OCI-LY3 (cell line): ENCODE data around the gene MUC15.

Experiments used
- H2AFZ ChIP-seq: fragments of 200-600, 300-600 bp; shearing (Covaris generic); 2 replicates; pipeline ENCODE4 v1.6.0; 2014; ENCODE audit warnings: antibody characterized with exemption, low read depth, low read length
- H3K27ac ChIP-seq: fragments of 200-600, 300-600 bp; sonication (generic); 2 replicates; pipeline ENCODE4 v1.5.1; 2014; ENCODE audit warnings: mild to moderate bottlenecking, low read length, moderate library complexity, mixed read lengths
- H3K27me3 ChIP-seq: fragments of 200-600, 300-600 bp; sonication (generic); 2 replicates; pipeline ENCODE4 v1.6.1; 2014; ENCODE audit warnings: low read depth, low read length, mixed read lengths
- H3K36me3 ChIP-seq: fragments of 200-600, 300-600 bp; sonication (generic); replicated peaks from 2 replicates; pipeline ENCODE3; 2014; ENCODE audit warnings: low read depth, low read length, mixed read lengths
- H3K4me1 ChIP-seq: fragments of 300-600, 200-600 bp; sonication (generic); 2 replicates; pipeline ENCODE4 v1.6.1; 2014; ENCODE audit warnings: low read length, mixed read lengths
- H3K4me2 ChIP-seq: fragments of 200-600, 300-600 bp; sonication (generic); 2 replicates; pipeline ENCODE4 v1.6.1; 2014; ENCODE audit warnings: low read length, mixed read lengths
- H3K4me3 ChIP-seq: fragments of 300-600, 200-600 bp; sonication (generic); 2 replicates; pipeline ENCODE4 v1.5.1; 2014; ENCODE audit warnings: antibody characterized with exemption, mild to moderate bottlenecking, low read length, moderate library complexity
- H3K79me2 ChIP-seq: fragments of 300-600, 200-600 bp; shearing (Covaris generic); 2 replicates; pipeline ENCODE4 v1.6.1; 2014; ENCODE audit warnings: mild to moderate bottlenecking, low read length, mixed read lengths
- H3K9ac ChIP-seq: fragments of 300-600, 200-600 bp; shearing (Covaris generic); 2 replicates; pipeline ENCODE4 v1.6.0; 2014; ENCODE audit warnings: mild to moderate bottlenecking, low read length, moderate library complexity
- H3K9me3 ChIP-seq: fragments of 200-600, 300-600 bp; shearing (Covaris generic); 2 replicates; pipeline ENCODE4 v1.6.1; 2014; ENCODE audit warnings: low read length, mixed read lengths; ENCODE audit not compliant: insufficient read depth
- H4K20me1 ChIP-seq: fragments of 200-600, 300-600 bp; sonication (generic); 2 replicates; pipeline ENCODE4 v1.6.1; 2016; ENCODE audit warnings: low read length, mixed read lengths; ENCODE audit not compliant: insufficient read depth
- CTCF ChIP-seq: fragments of 200-600, 300-600 bp; sonication (generic); IDR thresholded peaks from 2 replicates; pipeline ENCODE4 v1.5.1; 2014; ENCODE audit warnings: antibody characterized with exemption, low read length, low read depth
- EZH2phosphoT487 ChIP-seq: fragments of 200-600 bp; shearing (Covaris generic); IDR thresholded peaks from 2 replicates; pipeline ENCODE4 v1.6.1; 2018; ENCODE audit warnings: antibody characterized with exemption, mixed run types, low read depth

MUC15 gene

GRCh38 chr11:26551186-26551801 is 20.8 kb downstream of the MUC15 start:
- Histone ChIP-seq H3K9me3 (no peaks in the 10 kb centered on the region), H2AFZ (no peak overlapping the region), H3K36me3 (no peaks in the 10 kb centered on the region), H4K20me1 (no peaks in the 10 kb centered on the region), H3K27me3 (peaks cover 13% of the 10 kb centered on the region; the same call in 1 of the 2 replicates), H3K4me3 (no peak overlapping the region), H3K9ac (no peak overlapping the region), H3K4me1 (no peaks in the 10 kb centered on the region), H3K79me2 (no peaks in the 10 kb centered on the region), H3K4me2 (no peak overlapping the region), H3K27ac (no peak overlapping the region)
- TF ChIP-seq EZH2phosphoT487: no peak
- TF ChIP-seq CTCF: peak; percentile 66

GRCh38 chr11:26550022-26550421 is 22.0 kb downstream of the MUC15 start:
- Histone ChIP-seq H3K27ac (no peak overlapping the region), H3K9me3 (no peaks in the 10 kb centered on the region), H4K20me1 (no peaks in the 10 kb centered on the region), H2AFZ (no peak overlapping the region), H3K9ac (no peak overlapping the region), H3K79me2 (no peaks in the 10 kb centered on the region), H3K4me3 (no peak overlapping the region), H3K36me3 (no peaks in the 10 kb centered on the region), H3K27me3 (peaks cover 9% of the 10 kb centered on the region; the same call in 1 of the 2 replicates), H3K4me2 (no peak overlapping the region), H3K4me1 (no peaks in the 10 kb centered on the region)
- TF ChIP-seq CTCF (no peak), EZH2phosphoT487 (no peak)

- no peaks in the 10 kb centered on the region for H3K4me1 ChIP-seq
- H3K9me3 ChIP-seq: no peaks in the 10 kb centered on the region
- H3K36me3 ChIP-seq: no peaks in the 10 kb centered on the region
- no peak overlapping the region for H3K4me3 ChIP-seq
- TF ChIP-seq CTCF: no peak
- no peak for TF ChIP-seq EZH2phosphoT487
- H3K79me2 ChIP-seq: no peaks in the 10 kb centered on the region
- H3K9ac ChIP-seq: no peak overlapping the region
- no peak overlapping the region for H3K27ac ChIP-seq
- no peak overlapping the region for H2AFZ ChIP-seq
- H3K4me2 ChIP-seq: no peak overlapping the region
- H4K20me1 ChIP-seq: no peaks in the 10 kb centered on the region
- H3K27me3 ChIP-seq: peaks cover 4% of the 10 kb centered on the region; the same call in 1 of the 2 replicates
Measured at GRCh38 chr11:26549176-26549575, 22.9 kb downstream of the MUC15 start.

- H3K4me2 ChIP-seq: no peak overlapping the region
- H4K20me1 ChIP-seq: no peaks in the 10 kb centered on the region
- no peaks in the 10 kb centered on the region for H3K9me3 ChIP-seq
- H3K27ac ChIP-seq: no peak overlapping the region
- no peak for TF ChIP-seq CTCF
- H3K27me3 ChIP-seq: no peaks in the 10 kb centered on the region
- H3K36me3 ChIP-seq: no peaks in the 10 kb centered on the region
- no peak overlapping the region for H2AFZ ChIP-seq
- H3K4me1 ChIP-seq: no peaks in the 10 kb centered on the region
- no peak overlapping the region for H3K4me3 ChIP-seq
- H3K79me2 ChIP-seq: no peaks in the 10 kb centered on the region
- no peak overlapping the region for H3K9ac ChIP-seq
Measured at GRCh38 chr11:26541870-26542269, 30.2 kb downstream of the MUC15 start.
